Tibial nerve (tissue), 4 donors: Measurements from ENCODE around the gene TENM3.

Experiments
- CTCF ChIP-seq, 5 experiments: fragments of 200-600 bp in 3 of 5; fragments of 450-650 bp in 2 of 5; sonication (generic) in 3 of 5; IDR thresholded peaks; one replicate each; pipeline ENCODE4 v1.5.1; 2016 to 2019; ENCODE audit warnings: antibody characterized with exemption in 5 of 5, mild to moderate bottlenecking in 3 of 5, moderate library complexity in 2 of 5
- EP300 ChIP-seq, 2 donors: sonication (generic); formaldehyde crosslinking; IDR thresholded peaks; one replicate each; pipeline ENCODE4 v1.6.1; 2017; ENCODE audit warnings: antibody characterized with exemption in 2 of 2, mild to moderate bottlenecking in 1 of 2
- POLR2A ChIP-seq, 2 donors: fragments of 450-650 bp; IDR thresholded peaks; one replicate each; pipeline ENCODE4 v1.6.1; 2017; ENCODE audit warnings: antibody characterized with exemption in 2 of 2, mild to moderate bottlenecking in 2 of 2, moderate library complexity in 2 of 2

DNA sequence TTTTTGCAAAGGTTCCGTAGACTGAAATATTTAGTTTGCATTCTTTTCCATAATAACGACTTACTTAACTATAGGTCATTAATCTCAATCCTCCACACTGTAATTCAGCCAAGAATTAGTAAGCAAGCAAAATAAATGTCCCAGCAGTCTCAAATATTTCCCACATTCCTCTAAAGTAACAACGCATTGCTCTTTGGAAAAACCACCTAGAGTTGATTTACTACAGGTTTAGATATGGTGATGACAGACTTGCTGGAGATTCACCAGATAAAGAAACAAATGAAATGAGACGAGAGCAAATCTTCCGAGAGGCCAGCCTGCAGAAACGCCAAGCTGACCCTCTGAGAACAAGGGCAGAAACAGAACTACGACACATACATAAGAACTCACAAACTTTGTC, 28.9 kb downstream of the TENM3 start:
- no peak for TF ChIP-seq CTCF (IDR thresholded peaks at IDR 0.05)
- TF ChIP-seq POLR2A (IDR thresholded peaks at IDR 0.05): no peak
- no peak for TF ChIP-seq EP300 (IDR thresholded peaks at IDR 0.05)
